Kidney (tissue), 14 donors: ENCODE measurements around the gene VAV2. TPM values are rescaled to one million over a fixed set of nuclear protein-coding genes. Genes with fewer than 3 reads are reported as not detected.

Source experiments
- DNase-seq, 5 donors: peaks; one replicate each; pipeline ENCODE4 v3.0.0-alpha.2; 2013 to 2020
- FAIRE-seq: peaks from 2 replicates; lab custom pipeline; 2012; peaks lifted over from hg19 to GRCh38; lab: Jason Lieb, UNC
- H3K27ac ChIP-seq, 2 donors: one replicate each; pipeline ENCODE4 v1.7.0; 2013; ENCODE audit warnings: low read depth in 2 of 2, low read length in 2 of 2, inconsistent platforms in 1 of 2
- H3K27me3 ChIP-seq: one replicate; pipeline ENCODE4 v1.7.1; 2013; ENCODE audit warnings: low read length, inconsistent platforms; ENCODE audit not compliant: control insufficient read depth, insufficient read depth
- H3K36me3 ChIP-seq, 3 donors: one replicate each; pipeline versions ENCODE4 v1.7.0 to v1.7.1; 2013; ENCODE audit warnings: low read length in 3 of 3, control low read depth in 1 of 3, inconsistent platforms in 1 of 3; ENCODE audit not compliant: insufficient read depth in 3 of 3, control insufficient read depth in 2 of 3
- H3K4me1 ChIP-seq, 3 donors: one replicate each; pipeline versions ENCODE4 v1.7.0 to v1.7.1; 2013; ENCODE audit warnings: low read length in 3 of 3, inconsistent platforms in 1 of 3, low read depth in 1 of 3; ENCODE audit not compliant: control insufficient read depth in 2 of 3, insufficient read depth in 2 of 3
- H3K4me3 ChIP-seq, 3 donors: one replicate each; pipeline versions ENCODE4 v1.7.0 to v1.8.1; 2013; ENCODE audit warnings: low read length in 3 of 3, control low read depth in 1 of 3, inconsistent platforms in 1 of 3
- H3K9ac ChIP-seq, 3 donors: one replicate each; pipeline versions ENCODE4 v1.7.0 to v1.7.1; 2013; ENCODE audit warnings: low read length in 3 of 3, control low read depth in 1 of 3, inconsistent platforms in 1 of 3
- H3K9me3 ChIP-seq, 3 donors: one replicate each; pipeline versions ENCODE4 v1.7.0 to v1.7.1; 2013; ENCODE audit warnings: low read length in 3 of 3, control low read depth in 1 of 3, inconsistent platforms in 1 of 3; ENCODE audit not compliant: control insufficient read depth in 2 of 3, insufficient read depth in 1 of 3
- intact Hi-C: fragments of 100-400 bp; cut with DNase I; formaldehyde crosslinking; loops from one replicate; pipeline ENCODE4 v1.11.1; 2022
- polyA plus RNA-seq: library from polyadenylated mRNA; stranded (reverse); fragments of 350-450 nt; fragmentation: Illumina TruSeq; extraction: RNeasy Lipid Tissue Mini Kit (QIAGEN cat#74804); gene quantifications from one replicate; pipeline ENCODE4 v1.2.3, GENCODE V29; 2014; ENCODE audit warnings: low read depth, low replicate concordance; ENCODE audit not compliant: insufficient read depth
- total RNA-seq: library from RNA; stranded (reverse); fragmentation: NEBNext Ultra II Directional; extraction: Animal tissue kit (Norgen Biotek cat#: 25700); gene quantifications from one replicate; pipeline ENCODE4 v1.2.1, GENCODE V29; 2021
- TF ChIP-seq, protein P1 (sequence below): IDR thresholded peaks from 3 replicates; pipeline ENCODE4 v1.5.1; 2012; ENCODE audit warnings: mild to moderate bottlenecking, moderate library complexity, borderline replicate concordance; ENCODE audit not compliant: insufficient read depth; ENCODE audit errors: extremely low read depth
- donor health status: control.
- donor health status: control.
- donor health status: control.
- donor health status: control.
- donor health status: control.
- donor health status: DM: yes; HTN: yes; CAD: no.
- donor health status: Normal renal cell carcinoma (clear cell type).

The VAV2 gene
- total and polyA plus RNA-seq, 2 donors from 2014 or later: 22.3 to 47.1 TPM

DNA sequence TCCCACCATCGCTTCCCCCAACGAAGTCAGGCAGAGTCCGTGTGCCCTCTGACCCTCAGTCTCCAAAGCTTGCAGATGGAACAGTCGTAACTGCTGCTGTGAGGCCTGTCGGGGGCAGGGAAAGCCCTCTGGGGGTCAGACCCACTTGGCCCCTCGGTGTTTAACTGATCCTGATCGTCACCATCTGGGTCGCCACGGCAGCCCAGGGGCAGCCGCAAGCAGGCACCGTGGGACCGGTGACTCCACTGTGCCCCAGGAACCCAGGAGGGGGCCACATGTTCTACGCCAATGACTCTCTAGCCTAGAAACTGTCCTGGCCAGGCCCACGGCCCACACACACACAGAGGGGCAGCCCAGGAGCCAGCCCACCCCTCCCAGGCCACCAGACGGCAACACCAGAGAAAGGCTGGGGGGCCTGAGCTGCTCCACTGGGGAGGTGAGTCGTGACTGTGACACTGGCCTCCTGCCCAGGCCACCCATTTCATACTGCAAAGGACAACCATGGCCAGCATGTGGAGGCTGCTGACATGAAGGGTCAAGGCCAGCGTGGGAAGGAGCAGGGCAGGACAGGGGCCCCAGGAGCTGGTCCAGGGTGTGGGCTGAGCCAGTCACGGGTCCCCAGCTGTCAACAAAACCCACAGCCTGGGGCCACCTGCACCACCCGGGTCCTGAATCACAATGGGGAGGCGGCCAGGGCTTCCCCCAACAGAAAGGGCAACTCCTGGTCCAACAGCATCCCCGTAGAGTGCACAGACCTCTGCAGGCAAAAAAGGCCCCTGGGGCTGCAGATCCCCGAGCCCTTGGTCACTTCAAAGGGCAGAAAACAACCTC, 20.8 kb downstream of the VAV2 start:
- H3K27ac ChIP-seq: peak overlapping the region in 1 of 2 donors; percentile 47
- FAIRE-seq: no peak

DNA sequence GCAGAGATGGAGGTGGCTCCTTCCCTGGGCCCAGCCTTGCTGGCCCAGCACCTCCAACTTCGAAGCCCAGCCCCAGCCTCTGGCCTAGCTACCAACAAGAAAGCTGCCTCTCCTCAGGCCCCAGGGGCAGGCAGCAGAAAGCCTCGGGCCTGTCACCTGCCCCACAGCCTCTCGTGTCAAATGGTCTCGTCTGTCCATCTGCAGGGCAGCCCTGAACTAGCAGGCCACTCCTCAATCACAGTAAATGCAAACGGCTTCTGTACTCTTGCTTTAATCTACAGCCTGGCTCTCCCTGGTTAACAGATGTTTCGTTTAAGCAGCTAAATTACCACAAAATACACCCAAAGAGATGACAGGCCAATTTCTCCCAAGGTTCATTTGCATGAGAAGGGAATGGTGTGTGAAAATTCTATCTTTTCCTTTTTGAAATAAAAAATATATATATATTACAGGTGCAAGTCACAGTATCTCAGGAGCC, 21.5 kb downstream of the VAV2 start:
- FAIRE-seq (no peak), DNase-seq (peak in 2 of 5 donors; percentile 37 to 65)
- H3K36me3 ChIP-seq: no peaks in the 10 kb centered on the region

More for the DNA sequence above, 20.8 kb downstream of the VAV2 start:
- H3K36me3 ChIP-seq: no peaks in the 10 kb centered on the region
- peak overlapping the region in 1 of 3 donors; percentile 3 for H3K9ac ChIP-seq
- DNase-seq: peak in 1 of 5 donors; percentile 75
- TF ChIP-seq, protein P1, sequence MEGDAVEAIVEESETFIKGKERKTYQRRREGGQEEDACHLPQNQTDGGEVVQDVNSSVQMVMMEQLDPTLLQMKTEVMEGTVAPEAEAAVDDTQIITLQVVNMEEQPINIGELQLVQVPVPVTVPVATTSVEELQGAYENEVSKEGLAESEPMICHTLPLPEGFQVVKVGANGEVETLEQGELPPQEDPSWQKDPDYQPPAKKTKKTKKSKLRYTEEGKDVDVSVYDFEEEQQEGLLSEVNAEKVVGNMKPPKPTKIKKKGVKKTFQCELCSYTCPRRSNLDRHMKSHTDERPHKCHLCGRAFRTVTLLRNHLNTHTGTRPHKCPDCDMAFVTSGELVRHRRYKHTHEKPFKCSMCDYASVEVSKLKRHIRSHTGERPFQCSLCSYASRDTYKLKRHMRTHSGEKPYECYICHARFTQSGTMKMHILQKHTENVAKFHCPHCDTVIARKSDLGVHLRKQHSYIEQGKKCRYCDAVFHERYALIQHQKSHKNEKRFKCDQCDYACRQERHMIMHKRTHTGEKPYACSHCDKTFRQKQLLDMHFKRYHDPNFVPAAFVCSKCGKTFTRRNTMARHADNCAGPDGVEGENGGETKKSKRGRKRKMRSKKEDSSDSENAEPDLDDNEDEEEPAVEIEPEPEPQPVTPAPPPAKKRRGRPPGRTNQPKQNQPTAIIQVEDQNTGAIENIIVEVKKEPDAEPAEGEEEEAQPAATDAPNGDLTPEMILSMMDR: no peak
- no peak overlapping the region for H3K4me3 ChIP-seq
- no peaks in the 10 kb centered on the region for H3K27me3 ChIP-seq
- intact Hi-C loops: no loop called here
- H3K4me1 ChIP-seq: peaks cover 0 to 43% (median 30%) of the 10 kb centered on the region in 3 donors
- no peaks in the 10 kb centered on the region for H3K9me3 ChIP-seq

DNA sequence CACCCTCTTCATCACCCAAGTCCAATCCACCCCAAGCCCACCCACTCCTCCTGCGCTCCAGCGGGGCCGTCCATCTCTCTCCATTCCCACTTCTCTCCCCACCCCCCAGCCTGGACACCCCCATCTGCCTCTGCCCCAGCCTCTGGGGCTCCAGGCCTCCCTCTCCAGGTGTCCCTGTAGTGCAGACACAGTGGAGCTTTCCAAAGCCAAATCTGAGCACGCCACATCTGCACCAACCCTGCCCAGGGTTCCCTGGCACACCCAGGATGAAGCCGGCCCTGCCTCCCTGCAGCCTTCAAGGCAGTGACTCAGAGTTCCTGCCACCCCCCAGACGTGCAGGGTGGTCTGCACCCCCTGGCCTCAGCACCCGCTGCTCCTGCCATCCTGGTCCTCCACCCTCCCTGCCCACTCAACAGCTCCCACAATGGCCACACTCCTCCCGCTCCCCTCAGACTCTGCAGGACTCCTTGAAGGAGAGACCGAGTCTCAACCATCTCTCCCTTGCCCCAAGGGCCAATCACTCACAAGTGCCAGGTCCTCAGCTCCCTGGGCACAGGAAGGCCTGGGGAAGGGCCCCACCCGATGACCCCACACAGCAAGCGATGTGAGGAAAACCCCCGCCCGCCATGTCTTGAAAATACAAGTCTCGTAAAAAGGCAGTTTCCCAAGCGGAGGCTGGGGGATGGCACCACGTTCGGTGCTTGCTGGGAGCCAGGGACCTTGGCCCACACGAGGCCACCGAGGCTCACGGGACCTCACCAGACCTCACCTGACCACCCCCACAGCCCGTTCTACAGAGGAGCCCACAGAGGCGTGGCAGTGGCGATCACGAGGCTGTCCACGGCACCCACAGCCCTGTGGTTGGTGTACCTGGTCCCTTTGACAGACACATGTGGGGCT, 22.2 kb downstream of the VAV2 start:
- no peaks in the 10 kb centered on the region for H3K36me3 ChIP-seq
- DNase-seq: peak in 1 of 5 donors; percentile 69
- TF ChIP-seq, protein P1: no peak
- H3K27me3 ChIP-seq: no peaks in the 10 kb centered on the region
- no peak overlapping the region for H3K4me3 ChIP-seq
- no peak for FAIRE-seq
- no peak overlapping the region for H3K27ac ChIP-seq
- no peak overlapping the region for H3K9ac ChIP-seq
- H3K4me1 ChIP-seq: peaks cover 0 to 40% (median 25%) of the 10 kb centered on the region in 3 donors
- no peaks in the 10 kb centered on the region for H3K9me3 ChIP-seq
- intact Hi-C loops: no loop called here

More for the DNA sequence above, 21.5 kb downstream of the VAV2 start:
- intact Hi-C loops: no loop called here
- H3K9me3 ChIP-seq: no peaks in the 10 kb centered on the region
- TF ChIP-seq, protein P1: no peak
- no peak overlapping the region for H3K4me3 ChIP-seq
- H3K27me3 ChIP-seq: no peaks in the 10 kb centered on the region
- H3K9ac ChIP-seq: no peak overlapping the region
- H3K27ac ChIP-seq: no peak overlapping the region
- peaks cover 0 to 43% (median 30%) of the 10 kb centered on the region in 3 donors for H3K4me1 ChIP-seq
